ENCODE measurements around the gene BRCA1.
A peak's percentile ranks its signal among the peaks of the same experiment; 100 is the strongest.
"Not testable (repeated sequence)": the region's sequence is repeated elsewhere in the genome, so short reads cannot be mapped to it uniquely, and the experiment has no call there.

Gene BRCA1

GRCh38 chr17:43125133-43125966 lies at the start of gene BRCA1:
Gene BRCA1, minus strand, starts transcription at chr17:43125364. Its CDS starts 1,268 bp downstream, at chr17:43124096.
- H3K27ac ChIP-seq: peak within 1 kb of the TSS; percentile 78
- TF ChIP-seq CTCF (conservative IDR thresholded peaks at IDR 0.05) (no peak), ZFX (IDR thresholded peaks at IDR 0.05) (peak; percentile 55; the same call in 1 of the 2 replicates)

DNA sequence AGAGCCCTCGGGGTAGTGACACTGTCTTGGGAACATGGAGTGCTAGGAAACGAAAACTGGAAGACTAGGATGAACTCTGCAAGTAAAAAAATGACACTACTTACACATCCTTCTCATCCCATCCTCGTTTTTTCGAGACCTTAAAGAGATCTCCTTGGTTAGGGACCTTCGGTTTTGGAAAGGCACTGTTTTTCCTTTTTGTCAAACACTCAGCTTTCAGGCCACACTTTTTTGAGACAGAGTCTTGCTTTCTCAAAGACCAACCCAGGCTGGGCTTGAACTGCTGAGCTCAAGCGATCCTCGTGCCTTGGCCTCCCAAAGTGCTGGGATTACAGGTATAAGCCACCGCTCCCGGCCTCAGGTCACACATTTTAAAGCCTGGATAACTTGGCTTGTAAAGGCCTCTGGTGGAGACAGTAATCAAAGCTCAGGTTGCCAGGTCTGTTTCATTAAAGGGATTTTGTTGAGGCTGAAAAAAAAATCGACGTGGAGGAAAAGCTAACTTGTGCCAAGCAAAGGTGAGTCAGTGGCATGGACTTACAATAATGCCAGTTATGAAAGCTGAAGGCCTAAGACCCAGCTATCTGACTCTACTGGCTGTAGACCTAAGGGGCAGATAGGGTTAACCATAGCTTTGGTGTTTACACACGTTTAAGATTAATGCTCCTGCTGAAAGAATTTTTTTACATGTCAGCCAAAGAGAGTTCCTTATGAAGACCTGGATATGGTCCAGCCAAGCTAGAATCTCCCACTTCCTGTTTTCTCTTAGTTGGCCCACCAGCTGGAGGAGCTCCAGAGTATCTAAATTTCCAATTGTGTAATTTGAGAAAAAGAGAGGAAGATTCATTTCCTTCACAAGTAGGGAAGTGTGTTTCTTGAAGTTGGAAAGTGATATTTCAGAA lies 46.7 kb upstream of the BRCA1 start:
- H3K27ac ChIP-seq: peak overlapping the region; percentile 71
- no peak; the same call in 1 of the 2 replicates for TF ChIP-seq CTCF (conservative IDR thresholded peaks at IDR 0.05)
- TF ChIP-seq ZFX (IDR thresholded peaks at IDR 0.05): no peak

GRCh38 chr17:43170766-43171585 lies 45.8 kb upstream of the BRCA1 start, which contains the start of gene NBR1:
Gene NBR1, plus strand, starts transcription at chr17:43171214. Its CDS starts 4,586 bp downstream, at chr17:43175800.
- peak within 1 kb of the TSS; percentile 71 for H3K27ac ChIP-seq
- TF ChIP-seq CTCF (conservative IDR thresholded peaks at IDR 0.05) (no peak), ZFX (IDR thresholded peaks at IDR 0.05) (peak; percentile 59; the same call in 1 of the 2 replicates)

DNA sequence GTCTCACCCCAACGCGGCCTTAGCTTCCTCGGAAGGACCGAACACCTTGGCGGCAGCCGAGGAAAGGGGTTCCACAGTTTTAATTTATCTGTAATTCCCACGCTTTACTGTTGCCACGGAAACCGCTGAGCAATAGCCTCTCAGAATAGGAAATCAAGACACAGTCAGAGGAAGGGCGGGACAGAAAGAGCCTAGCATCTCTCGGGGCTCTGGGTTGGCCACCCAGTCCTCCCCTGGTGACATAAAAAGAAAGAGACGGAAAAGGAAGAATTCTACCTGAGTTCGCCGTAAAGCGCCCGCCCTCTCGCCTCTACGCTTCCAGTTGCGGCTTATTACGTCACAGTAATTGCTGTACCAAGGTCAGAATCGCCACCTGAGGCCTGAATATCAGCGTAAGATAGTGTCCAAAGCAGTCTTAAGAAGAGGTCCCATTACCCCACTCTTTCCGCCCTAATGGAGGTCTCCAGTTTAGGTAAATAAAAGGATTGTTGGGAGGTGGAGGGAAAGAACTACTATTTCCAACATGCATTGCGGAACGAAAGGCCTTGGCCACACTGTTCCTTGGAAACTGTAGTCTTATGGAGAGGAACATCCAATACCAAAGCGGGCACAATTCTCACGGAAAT lies 45.1 kb upstream of the BRCA1 start:
- TF ChIP-seq ZFX (IDR thresholded peaks at IDR 0.05) (no peak; the same call in 1 of the 2 replicates), CTCF (conservative IDR thresholded peaks at IDR 0.05) (no peak)
- H3K27ac ChIP-seq: peak overlapping the region; percentile 71

DNA sequence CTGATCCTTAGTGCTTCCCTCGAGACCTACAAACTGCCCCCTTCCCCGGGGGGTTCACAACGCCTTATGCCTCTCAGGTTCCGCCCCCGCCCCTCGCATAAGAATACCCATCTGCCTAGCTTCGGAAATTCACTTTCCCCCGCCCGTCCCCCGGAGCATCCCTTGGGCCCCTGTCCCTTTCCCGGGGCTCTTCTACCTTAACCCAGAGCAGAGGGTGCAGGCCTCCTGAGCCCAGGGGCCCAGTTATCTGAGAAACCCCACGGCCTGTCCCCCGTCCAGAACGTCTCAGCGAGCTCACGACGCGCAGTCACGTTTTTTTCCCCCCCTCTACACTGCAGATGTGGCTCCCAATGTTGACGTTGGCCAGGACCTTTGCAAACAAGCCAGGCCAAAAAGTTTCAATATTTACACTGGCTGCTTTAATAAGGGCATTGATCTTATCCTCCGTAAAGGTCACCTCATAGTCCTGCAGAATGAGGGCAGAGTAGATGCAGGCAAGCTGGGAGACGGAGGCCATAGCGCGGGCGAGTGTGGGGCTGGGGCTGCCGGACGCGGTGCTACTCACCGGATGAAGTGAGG lies 44.5 kb upstream of the BRCA1 start:
- H3K27ac ChIP-seq: peak overlapping the region; percentile 71
- TF ChIP-seq ZFX (IDR thresholded peaks at IDR 0.05): no peak
- TF ChIP-seq CTCF (conservative IDR thresholded peaks at IDR 0.05): no peak

DNA sequence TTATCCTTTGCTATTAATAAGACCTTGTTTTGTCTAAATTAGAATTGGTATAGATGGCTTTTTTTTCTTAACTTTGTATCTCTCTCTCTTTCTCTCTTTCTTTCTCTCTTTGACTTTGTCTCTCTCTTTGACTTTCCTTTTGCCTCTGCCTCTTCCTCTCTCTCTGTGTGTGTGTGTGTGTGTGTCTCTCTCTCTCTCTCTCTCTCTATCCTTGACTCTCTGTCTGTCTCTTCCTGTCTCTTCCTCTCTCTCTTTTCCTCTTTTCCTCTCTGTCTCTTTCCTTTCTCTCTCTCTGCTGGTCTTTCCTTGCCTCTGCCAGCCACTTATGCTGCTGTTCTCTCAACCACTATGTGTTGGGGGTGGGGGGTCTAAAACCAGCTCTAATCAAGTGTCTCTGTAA lies 40.8 kb upstream of the BRCA1 start:
- H3K27ac ChIP-seq: not testable (repeated sequence)

DNA sequence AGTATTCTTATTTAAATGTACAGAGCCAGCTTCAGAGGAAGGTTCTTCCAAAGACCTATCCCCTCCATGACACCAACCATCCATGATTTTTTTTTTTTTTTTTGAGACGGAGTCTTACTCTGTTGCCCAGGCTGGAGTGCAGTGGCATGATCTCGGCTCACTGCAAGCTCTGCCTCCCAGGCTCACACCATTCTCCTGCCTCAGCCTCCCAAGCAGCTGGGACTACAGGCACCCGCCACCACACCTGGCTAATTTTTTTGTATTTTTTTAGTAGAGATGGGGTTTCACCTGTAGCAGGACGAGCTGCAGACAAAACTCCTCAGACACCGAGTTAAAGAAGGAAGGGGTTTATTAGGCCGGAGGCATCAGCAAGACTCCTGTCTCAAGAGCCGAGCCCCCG lies 34.8 kb upstream of the BRCA1 start:
- H3K27ac ChIP-seq: not testable (repeated sequence)

GRCh38 chr17:43159232-43159631 lies 34.1 kb upstream of the BRCA1 start:
- not testable (repeated sequence) for H3K27ac ChIP-seq
